Central memory CD8-positive, alpha-beta T cell (primary cell): ENCODE data around the gene ITGA3.

Experiments
- ATAC-seq: fragments of 150-1000 bp; cut with Tn5 transposase; replicated peaks from 2 replicates; pipeline ENCODE4 v1.10.0; 2022; ENCODE audit warnings: mild to moderate bottlenecking, moderate FRiP score, moderate number of reproducible peaks; ENCODE audit not compliant: poor library complexity, severe bottlenecking; ENCODE audit errors: extremely low read depth
- DNase-seq, 2 donors: peaks; one replicate each; pipeline ENCODE4 v3.0.0; 2021; ENCODE audit warnings: low spot score in 2 of 2
- H3K27ac Mint-ChIP-seq: one replicate; pipeline ENCODE4 v1.8.0; 2022; ENCODE audit warnings: low read depth, mild to moderate bottlenecking, moderate library complexity, mixed read lengths
- H3K27me3 Mint-ChIP-seq: one replicate; pipeline ENCODE4 v1.8.0; 2022; ENCODE audit warnings: mixed read lengths
- H3K36me3 Mint-ChIP-seq: one replicate; pipeline ENCODE4 v1.8.0; 2022; ENCODE audit warnings: mild to moderate bottlenecking, moderate library complexity, mixed read lengths; ENCODE audit not compliant: insufficient read depth
- H3K4me1 Mint-ChIP-seq: one replicate; pipeline ENCODE4 v1.8.0; 2022; ENCODE audit warnings: mixed read lengths
- H3K4me3 Mint-ChIP-seq: one replicate; pipeline ENCODE4 v1.8.0; 2022; ENCODE audit warnings: mild to moderate bottlenecking, moderate library complexity, mixed read lengths
- H3K9me3 Mint-ChIP-seq: one replicate; pipeline ENCODE4 v1.8.0; 2022; ENCODE audit warnings: mixed read lengths

ITGA3 gene

GRCh38 chr17:50026837-50027171 is 29.1 kb upstream of the ITGA3 start:
- no peak overlapping the region for H3K4me3 Mint-ChIP-seq
- ATAC-seq: peak; percentile 46
- peaks cover 5% of the 10 kb centered on the region for H3K4me1 Mint-ChIP-seq
- H3K9me3 Mint-ChIP-seq: no peaks in the 10 kb centered on the region
- DNase-seq: peak; percentile 65 to 76
- H3K27ac Mint-ChIP-seq: no peak overlapping the region
- H3K36me3 Mint-ChIP-seq: no peaks in the 10 kb centered on the region
- H3K27me3 Mint-ChIP-seq: peaks cover 42% of the 10 kb centered on the region

DNA sequence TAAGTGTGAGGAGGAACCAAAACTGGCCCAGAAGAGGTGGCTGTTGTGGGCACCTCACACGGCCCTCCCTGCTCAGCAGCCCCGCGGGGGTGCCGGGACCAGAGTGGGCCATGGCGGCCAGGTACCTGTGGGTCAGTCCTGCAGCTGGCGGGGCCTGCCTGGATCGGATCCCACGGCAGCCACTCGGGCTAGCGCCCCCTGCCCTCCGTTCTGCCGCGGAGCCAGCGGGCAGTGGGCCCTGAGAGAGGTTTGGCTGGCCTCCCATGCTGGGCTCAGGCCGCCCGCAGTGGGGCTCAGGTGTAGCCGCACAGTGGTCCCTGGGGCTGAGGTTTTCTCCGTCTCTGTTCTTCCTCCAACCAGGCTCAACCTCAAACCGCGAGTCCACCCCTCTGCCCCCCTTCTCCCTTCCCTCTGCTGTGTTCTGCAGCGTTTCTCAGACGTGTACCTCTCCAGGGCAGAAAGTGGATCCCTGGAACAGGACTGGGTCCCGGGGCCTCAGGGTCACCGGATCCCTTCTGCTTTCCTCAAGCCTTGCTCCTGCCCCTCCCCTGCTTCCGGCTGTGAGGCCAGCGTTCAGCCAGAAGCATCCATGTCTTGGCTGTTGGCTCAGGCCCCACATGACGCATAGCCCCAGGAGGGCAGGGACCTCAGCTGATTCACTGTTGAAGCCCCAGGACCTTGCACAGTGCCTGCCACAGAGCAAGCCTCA is 28.6 kb upstream of the ITGA3 start:
- ATAC-seq: peak; percentile 32
- Mint-ChIP-seq H3K27me3 (peaks cover 36% of the 10 kb centered on the region), H3K36me3 (no peaks in the 10 kb centered on the region), H3K4me3 (peak overlapping the region; percentile 57), H3K9me3 (no peaks in the 10 kb centered on the region), H3K4me1 (peaks cover 5% of the 10 kb centered on the region), H3K27ac (no peak overlapping the region)
- DNase-seq: no peak

GRCh38 chr17:50027881-50028735 is 27.8 kb upstream of the ITGA3 start:
- no peak for ATAC-seq

DNA sequence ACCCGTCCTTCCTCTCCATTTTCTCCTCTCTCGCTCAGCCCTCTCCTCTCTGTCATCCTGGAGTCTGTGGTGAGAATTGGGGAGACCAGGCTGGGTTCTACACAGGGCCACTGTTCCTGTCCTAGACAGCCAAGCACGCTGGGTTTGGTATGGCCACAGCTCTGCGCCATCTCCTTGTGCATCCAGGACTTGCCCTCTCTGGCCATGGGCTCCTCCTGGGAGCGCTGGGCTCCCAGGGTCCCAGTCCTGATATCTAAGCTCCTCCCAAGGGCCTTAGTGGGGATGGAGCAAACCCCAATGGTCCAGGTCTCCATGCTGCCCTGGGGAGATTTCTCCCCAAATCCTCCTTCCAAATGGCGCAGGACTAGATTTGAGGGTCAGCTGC is 27.2 kb upstream of the ITGA3 start:
- no peak overlapping the region for H3K27ac Mint-ChIP-seq
- H3K9me3 Mint-ChIP-seq: no peaks in the 10 kb centered on the region
- H3K4me1 Mint-ChIP-seq: peaks cover 5% of the 10 kb centered on the region
- no peak overlapping the region for H3K4me3 Mint-ChIP-seq
- peaks cover 41% of the 10 kb centered on the region for H3K27me3 Mint-ChIP-seq
- no peaks in the 10 kb centered on the region for H3K36me3 Mint-ChIP-seq
- no peak for DNase-seq
- no peak for ATAC-seq

More at GRCh38 chr17:50027881-50028735, 27.8 kb upstream of the ITGA3 start:
- Mint-ChIP-seq H3K9me3 (no peaks in the 10 kb centered on the region), H3K4me3 (peak overlapping the region; percentile 57), H3K36me3 (no peaks in the 10 kb centered on the region), H3K4me1 (peaks cover 5% of the 10 kb centered on the region), H3K27me3 (peaks cover 35% of the 10 kb centered on the region), H3K27ac (no peak overlapping the region)
- DNase-seq: no peak

DNA sequence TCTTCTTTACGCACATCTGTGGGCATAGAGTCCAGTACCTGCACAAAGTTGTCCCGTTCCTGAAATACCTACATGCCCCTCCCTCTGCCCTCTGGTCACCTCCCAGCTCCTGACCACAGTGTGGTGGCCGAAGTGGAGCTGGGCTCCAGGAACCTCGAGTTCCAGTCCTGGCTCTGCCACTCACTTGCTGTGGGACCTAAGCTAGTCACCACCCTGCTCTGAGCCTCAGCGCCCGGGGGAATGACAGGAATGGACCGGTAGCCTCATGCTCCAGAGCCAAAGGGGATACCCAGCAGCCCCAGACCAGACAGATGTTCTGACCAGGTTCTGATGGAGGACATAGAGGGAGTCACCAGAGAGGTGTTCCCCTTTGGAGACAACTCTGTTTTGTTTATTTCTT is 26.7 kb upstream of the ITGA3 start:
- Mint-ChIP-seq H3K27me3 (peaks cover 45% of the 10 kb centered on the region), H3K4me3 (no peak overlapping the region), H3K9me3 (no peaks in the 10 kb centered on the region), H3K27ac (no peak overlapping the region), H3K36me3 (no peaks in the 10 kb centered on the region), H3K4me1 (peaks cover 5% of the 10 kb centered on the region)
- no peak for DNase-seq
- no peak for ATAC-seq

DNA sequence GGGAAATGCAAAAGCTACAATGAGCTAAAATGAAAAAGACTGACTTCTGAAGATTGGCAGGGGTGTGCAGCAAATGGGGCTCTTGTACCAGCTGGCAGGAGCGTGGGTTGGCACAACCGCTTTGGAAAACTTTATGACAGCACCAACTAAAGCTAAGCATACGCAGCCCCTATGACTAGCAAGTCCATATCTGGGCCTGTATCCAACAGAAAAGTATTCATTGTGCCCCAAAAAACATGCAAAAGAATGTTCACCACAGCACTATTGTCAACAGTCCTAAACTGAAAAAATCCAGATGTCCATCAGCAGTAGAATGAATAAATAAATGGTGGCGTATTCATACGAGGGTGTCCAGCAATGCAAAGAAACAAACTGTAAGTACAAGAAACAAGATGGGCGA is 22.6 kb upstream of the ITGA3 start:
- Mint-ChIP-seq H3K36me3 (no peaks in the 10 kb centered on the region), H3K4me1 (no peaks in the 10 kb centered on the region), H3K4me3 (no peak overlapping the region), H3K27ac (no peak overlapping the region), H3K9me3 (no peaks in the 10 kb centered on the region), H3K27me3 (peaks cover 51% of the 10 kb centered on the region)
- ATAC-seq: no peak
- no peak for DNase-seq

- H3K36me3 Mint-ChIP-seq: no peaks in the 10 kb centered on the region
- no peaks in the 10 kb centered on the region for H3K9me3 Mint-ChIP-seq
- no peaks in the 10 kb centered on the region for H3K4me1 Mint-ChIP-seq
- ATAC-seq: no peak
- no peak for DNase-seq
- H3K4me3 Mint-ChIP-seq: no peak overlapping the region
- H3K27ac Mint-ChIP-seq: no peak overlapping the region
- H3K27me3 Mint-ChIP-seq: peaks cover 38% of the 10 kb centered on the region
Measured at GRCh38 chr17:50034498-50035364, 21.2 kb upstream of the ITGA3 start.

DNA sequence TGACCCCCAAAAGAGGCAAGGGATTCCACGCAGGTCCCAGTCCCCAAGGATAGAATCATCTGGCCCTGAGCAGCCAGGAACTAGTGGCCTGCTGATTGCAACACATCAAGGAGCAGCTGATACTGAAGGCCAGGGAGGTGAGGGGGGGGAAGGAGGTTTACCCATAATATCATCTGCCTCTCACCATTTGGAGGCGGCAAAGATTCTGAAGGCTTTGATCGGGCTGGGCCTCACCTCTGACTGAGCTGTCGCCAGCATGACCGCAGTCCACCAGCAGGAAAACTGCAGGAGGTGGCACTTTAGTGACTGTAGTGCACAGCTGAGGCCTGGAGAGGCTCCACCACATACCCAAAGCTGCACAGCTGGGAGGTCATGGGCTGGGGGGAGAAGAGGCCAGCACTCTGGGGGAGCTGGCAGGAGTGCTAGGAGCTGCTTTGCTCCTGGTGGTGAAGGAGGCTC is 20.5 kb upstream of the ITGA3 start:
- DNase-seq: no peak
- no peak overlapping the region for H3K4me3 Mint-ChIP-seq
- H3K9me3 Mint-ChIP-seq: no peaks in the 10 kb centered on the region
- no peak for ATAC-seq
- H3K27ac Mint-ChIP-seq: no peak overlapping the region
- H3K27me3 Mint-ChIP-seq: peaks cover 33% of the 10 kb centered on the region
- no peaks in the 10 kb centered on the region for H3K36me3 Mint-ChIP-seq
- H3K4me1 Mint-ChIP-seq: no peaks in the 10 kb centered on the region

GRCh38 chr17:50035945-50036344 is 20.0 kb upstream of the ITGA3 start:
- H3K4me1 Mint-ChIP-seq: no peaks in the 10 kb centered on the region
- no peak overlapping the region for H3K27ac Mint-ChIP-seq
- no peak for DNase-seq
- no peaks in the 10 kb centered on the region for H3K9me3 Mint-ChIP-seq
- no peak overlapping the region for H3K4me3 Mint-ChIP-seq
- no peaks in the 10 kb centered on the region for H3K36me3 Mint-ChIP-seq
- H3K27me3 Mint-ChIP-seq: peaks cover 29% of the 10 kb centered on the region
- ATAC-seq: no peak

- Mint-ChIP-seq H3K27me3 (peaks cover 32% of the 10 kb centered on the region), H3K9me3 (no peaks in the 10 kb centered on the region), H3K4me1 (no peaks in the 10 kb centered on the region), H3K4me3 (no peak overlapping the region), H3K36me3 (no peaks in the 10 kb centered on the region), H3K27ac (no peak overlapping the region)
- no peak for DNase-seq
- no peak for ATAC-seq
Measured at GRCh38 chr17:50036455-50037261, 19.3 kb upstream of the ITGA3 start.

- no peaks in the 10 kb centered on the region for H3K4me1 Mint-ChIP-seq
- H3K27ac Mint-ChIP-seq: no peak overlapping the region
- no peak overlapping the region for H3K4me3 Mint-ChIP-seq
- DNase-seq (no peak), ATAC-seq (no peak)
- no peaks in the 10 kb centered on the region for H3K36me3 Mint-ChIP-seq
- no peaks in the 10 kb centered on the region for H3K9me3 Mint-ChIP-seq
- peaks cover 38% of the 10 kb centered on the region for H3K27me3 Mint-ChIP-seq
Measured at GRCh38 chr17:50037321-50038107, 18.4 kb upstream of the ITGA3 start.
